AG08395 (cell line): Measurements from ENCODE around the gene RRAGD.
"Not testable (repeated sequence)": the region's sequence is repeated elsewhere in the genome, so short reads cannot be mapped to it uniquely, and the experiment has no call there.

Experiments used
- DNase-seq: peaks from one replicate; pipeline ENCODE4 v3.0.0; 2012; ENCODE audit warnings: mixed read lengths, low spot score

The RRAGD gene

DNA sequence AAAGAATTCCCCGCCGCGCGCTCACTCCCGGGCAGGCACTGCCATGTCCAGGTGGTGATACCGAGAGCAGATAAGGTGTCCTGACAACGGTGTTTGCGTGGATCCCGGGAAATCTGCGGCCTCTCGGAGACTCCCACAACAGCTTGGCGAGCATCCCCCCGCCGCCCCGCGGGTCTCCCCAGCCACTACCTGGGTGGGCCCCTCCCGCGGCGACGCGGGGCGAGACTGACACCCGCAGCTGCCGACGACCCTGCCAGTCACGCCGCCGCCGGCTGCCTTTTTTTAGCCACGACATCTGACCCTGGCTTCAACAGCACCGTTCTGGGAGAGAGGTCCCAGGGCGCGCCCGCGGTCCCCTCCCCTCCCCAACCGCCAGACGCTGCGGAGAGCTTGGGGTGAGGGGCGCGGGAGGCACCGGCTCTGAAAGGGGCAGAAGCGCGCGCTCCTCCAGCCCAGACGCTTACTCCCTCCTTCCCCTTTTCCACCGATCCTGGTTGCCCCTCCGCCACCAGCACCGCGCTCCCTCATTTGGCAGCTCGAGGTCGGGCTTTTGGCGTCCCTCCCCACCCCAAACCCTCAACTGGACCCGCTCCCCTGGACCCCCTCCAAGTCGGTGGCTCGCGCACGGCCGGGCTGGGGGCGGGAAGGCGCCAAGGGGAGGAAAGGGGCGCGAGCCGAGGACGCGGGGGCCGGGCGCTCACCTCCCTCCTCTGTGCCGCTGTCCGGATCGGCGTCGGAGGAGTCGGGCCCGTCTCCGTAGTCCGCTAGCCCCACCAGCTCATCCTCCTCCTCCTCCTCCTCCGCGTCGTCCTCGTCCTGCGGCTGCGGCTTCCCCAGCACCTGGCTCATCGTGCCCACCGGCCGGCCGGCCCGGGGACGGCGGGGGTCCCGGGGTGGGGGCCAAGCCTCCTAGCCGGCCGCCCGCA is 665 bp downstream of the RRAGD start:
- DNase-seq = no peak

- no peak for DNase-seq
Observed at GRCh38 chr6:89410788-89411144, 1.3 kb downstream of the RRAGD start.

DNA sequence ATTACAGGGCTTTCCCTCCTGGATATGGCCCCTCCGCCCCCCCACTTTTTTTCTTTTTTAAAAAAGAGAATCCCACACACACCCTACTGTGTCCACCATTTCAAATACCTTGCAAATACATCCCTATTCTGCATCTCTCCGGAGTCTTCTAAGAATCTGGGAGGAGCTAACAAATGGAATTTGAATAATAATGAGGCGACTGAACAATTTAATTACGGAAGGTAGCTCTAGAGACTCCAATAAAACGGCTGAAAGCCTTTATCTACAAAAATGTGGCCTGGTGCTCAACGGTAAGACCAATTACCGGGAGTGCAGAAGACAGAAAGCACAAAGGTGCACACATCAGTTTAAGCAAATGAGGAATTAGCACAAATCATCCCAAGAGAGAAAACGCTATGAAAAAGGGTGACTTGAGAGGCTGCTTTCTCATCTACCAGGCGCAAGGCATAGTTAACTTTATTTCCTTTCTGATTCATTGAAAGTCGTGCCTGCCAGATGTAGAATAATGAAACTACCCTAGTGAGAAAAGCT is 1.8 kb downstream of the RRAGD start:
- no peak for DNase-seq

- DNase-seq = no peak
Observed at GRCh38 chr6:89409461-89410035, 2.5 kb downstream of the RRAGD start.

DNA sequence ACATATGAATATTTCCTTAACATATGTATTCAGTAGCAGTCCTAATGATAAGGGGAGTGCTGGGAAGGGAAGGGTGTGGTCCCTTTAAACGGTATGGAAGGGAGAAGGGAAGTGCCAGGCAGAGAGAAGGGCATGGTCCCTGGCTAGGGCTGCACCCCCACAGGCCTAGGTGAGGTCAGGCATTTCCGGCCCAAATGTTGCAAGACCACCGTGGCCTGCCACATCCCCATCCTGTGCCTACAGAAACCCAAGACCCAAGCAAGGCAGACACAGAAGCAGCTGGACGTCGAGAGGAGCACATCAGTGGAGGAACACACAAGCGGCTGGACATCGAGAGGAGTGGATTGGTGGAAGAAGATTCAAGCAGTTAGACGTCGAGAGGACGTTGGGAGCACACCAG is 5.9 kb downstream of the RRAGD start:
- DNase-seq = no peak

DNA sequence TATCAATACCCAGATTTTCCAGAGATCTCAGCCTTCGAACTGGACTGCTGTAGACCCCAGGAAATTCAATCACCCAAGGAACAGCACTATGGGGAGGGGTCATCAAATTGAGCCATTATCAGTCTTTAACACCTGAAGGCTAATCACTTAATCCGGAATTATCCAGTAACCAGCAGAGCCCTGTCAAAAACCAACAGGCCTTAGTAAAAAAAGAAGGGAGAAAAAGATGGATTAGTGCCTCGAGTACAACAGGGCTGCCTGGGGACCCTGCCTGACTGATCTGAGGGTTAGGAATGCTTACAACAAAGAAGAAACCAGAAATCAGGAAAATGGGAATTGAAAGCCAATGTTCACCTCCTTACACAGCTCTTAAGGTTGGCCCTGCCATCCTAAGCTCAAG is 7.6 kb downstream of the RRAGD start:
- no peak for DNase-seq

DNA sequence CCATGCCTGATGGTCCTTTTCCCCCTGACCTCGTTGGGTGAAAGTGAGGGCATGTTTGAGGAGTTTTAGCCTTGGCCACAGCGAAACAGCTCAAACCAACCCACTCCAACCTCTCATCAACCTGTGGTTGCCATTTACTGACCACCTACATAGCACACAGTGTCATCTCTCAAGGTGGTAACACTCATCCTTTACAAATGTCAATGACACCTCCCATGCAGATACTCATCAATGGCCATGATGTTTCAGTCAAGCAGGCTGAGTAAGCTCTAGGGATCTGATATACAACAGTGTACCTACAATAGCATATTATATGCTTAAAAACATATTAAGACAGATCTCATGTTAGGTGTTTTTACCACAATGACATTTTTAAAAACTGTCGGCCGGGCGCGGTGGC is 9.3 kb downstream of the RRAGD start:
- DNase-seq = no peak

DNA sequence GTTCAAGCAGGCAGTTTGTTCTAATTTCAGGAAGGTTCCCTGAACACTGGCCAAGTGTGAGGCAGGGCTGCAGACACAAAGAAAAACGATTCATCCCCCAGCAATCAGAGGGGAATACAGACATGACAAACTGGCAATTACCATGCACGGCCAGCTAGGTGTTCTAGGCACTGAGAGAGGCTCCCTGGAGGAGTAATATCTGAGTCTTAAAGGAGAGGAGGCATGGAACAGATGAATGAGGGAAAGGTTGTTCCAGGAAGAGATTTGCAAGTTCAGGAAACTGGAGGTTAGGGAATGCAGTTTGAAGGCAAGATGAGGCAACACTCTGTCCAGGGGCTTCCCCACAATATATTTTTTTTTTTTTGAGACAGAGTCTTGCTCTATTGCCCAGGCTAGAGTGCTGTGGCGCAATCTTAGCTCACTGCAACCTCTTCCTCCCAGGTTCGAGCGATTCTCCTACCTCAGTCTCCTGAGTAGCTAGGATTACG is 11.1 kb downstream of the RRAGD start:
- no peak for DNase-seq

DNA sequence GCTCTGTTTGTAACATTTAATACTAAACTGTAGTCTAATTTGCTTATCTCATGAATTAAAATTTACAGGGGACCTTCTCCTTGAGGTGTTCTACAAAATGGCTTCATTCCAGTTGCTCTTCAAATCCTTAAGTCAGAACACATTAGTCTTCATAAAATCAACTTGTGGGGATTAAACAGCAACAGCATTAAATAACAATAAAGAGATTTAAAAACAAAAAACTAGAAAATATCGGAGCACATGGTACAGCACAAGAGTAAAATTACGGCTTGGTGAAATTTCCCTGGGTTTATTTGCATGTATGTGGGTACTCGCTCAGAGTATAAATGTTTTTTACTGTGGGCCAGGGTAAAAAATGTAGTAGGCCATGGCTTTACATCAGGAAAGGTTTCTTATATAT is 12.0 kb downstream of the RRAGD start:
- DNase-seq = no peak

GRCh38 chr6:89398762-89399525 is 13.1 kb downstream of the RRAGD start:
- DNase-seq = no peak

DNA sequence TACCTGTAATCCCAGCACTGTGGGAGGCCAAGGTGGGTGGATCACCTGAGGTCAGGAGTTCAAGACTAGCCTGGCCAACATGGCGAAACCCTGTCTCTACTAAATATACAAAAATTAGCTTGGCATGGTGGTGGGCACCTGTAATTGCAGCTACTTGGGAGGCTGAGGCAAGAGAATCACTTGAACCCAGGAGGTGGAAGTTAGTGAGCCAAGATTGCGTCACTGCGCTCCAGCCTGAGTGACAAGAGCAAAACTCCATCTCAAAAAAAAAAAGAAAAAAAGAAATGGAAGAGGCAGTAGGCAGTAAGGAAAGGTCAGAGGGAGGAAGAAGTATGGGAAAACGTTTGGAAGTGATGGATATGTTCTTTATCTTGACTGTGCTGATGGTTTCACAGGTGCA is 14.2 kb downstream of the RRAGD start:
- DNase-seq = not testable (repeated sequence)

DNA sequence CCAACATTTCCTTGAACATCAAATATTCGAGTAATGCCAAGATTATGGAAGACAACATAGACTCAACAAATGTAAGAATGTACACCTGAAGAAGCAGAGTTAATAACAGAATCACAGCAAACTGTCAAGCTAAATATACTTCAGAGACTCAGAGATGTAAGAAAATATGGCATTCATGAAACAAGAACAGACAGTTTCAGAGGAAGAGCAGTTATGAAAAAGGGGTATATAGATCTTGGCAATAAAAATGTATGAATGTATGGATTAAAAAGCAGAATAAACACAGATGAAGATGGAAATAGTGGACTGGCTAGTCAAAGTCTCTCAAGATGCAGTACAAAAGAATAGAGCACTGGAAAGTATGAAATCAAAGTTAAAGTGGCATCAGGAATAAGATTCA is 18.4 kb downstream of the RRAGD start:
- DNase-seq = no peak

DNA sequence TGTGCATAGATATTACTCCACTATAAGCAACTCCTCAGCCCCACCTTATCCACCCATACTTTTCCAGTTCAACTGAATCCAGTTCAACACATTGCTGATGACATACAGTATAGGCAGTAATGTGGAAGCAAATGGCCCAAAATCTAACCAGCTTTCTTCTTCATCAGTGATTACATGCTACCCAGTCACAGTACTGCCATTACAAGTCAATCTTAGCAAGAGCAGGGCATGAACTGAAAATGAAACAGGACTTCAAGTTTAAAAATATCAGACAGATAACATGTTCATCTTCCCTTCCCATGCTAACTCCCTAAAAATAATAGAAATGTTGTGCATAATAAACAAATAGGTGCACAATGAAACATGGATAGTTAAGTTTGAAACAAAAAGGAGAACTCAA is 19.2 kb downstream of the RRAGD start:
- DNase-seq = no peak

DNA sequence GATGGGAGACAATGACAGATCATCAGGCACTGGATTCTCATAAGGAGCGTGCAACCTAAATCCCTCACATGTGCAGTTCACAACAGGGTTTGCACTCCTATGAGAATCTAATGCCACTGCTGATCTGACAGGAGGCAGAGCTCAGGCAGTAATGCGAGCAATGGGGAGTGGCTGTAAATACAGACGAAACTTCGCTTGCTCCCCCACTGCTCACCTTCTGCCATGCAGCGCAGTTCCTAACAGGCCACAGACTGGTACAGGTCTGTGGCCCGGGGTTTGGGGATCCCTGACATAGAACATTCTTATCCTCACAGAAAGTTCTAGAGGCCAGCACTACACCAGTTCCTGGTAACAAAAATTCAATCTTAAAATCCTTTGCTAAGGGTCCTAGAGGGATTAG is 23.2 kb downstream of the RRAGD start:
- DNase-seq = no peak

DNA sequence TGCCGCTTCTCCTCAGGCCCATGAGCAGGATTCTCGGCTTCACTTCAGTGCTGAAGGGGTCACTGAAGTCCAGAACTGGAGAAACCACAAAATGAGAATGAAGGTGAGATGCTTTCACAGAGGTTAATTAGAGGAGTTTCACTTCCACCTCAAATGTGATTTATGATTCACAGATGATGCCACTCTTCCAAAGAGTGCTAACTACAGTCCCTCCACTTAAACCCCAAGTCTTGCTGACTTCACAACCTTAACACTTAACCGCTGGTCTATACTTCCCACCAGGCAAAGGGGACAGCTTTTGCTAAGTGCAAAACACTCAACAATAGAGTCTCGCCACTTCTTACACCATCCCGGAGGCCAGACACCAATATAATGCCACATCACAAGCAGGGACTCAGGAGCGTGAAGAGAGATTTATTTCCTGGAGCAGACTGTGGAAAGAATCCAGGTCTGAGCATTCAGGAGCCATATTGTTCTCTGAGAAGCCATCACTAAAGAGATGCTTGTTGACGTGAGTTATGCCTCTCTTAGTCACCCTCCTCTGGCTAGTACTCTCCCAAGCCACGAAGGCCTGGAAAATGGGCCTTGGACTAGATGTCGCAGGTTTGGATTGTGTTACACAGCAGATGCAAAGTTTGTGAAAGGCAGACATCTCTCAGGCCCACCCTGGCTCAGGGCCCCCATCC is 24.4 kb downstream of the RRAGD start:
- no peak for DNase-seq

DNA sequence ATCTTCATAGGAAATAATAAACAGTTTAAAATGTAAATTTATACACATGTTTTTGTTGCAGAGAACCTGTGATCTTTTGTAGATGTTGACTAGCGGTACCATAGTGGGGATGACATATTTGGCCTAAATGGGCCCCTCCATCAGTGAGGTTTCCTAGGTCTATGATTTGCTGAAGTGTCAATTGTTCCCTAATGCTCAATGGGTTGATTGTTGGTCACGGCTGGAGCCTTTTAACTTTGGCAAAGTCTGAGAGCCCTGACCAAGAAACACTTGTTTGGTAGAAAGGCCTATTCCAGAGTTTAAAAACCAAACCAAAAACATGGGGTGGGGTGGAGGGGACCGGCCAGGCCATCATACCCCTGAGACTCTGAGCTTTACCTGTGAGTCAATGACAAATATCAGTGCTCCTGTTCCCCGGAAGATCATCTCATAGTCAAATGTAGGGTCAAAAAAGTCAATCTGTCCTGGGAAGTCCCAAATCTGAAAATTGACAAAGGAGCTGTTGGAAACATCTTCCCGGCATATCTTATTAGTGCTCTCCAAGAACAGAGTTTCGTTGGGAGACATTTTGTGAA is 25.1 kb downstream of the RRAGD start:
- no peak for DNase-seq

- DNase-seq = no peak
Observed at GRCh38 chr6:89385846-89386245, 26.2 kb downstream of the RRAGD start.

GRCh38 chr6:89385156-89385667 is 26.9 kb downstream of the RRAGD start:
- DNase-seq = no peak

DNA sequence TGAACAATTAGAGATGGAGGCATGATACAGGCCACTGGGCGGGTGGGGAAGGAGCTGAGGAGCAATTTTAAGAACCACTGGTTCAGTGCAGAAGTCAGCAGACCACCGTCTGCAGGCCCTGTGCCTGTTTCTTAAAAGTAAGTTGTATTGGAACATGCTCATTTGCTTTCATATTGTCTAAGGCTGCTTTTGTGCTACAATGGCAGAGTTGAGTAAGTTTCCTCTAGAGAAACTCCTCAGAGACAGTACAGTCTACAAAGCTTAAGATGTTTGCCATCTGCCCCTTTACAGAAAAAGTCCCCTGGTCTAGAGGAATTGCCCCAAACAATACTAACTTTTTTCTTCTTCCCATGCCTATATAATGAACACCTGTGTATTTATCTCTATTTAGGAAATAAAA is 31.0 kb downstream of the RRAGD start:
- no peak for DNase-seq

GRCh38 chr6:89379281-89379680 is 32.8 kb downstream of the RRAGD start:
- DNase-seq = no peak

- no peak for DNase-seq
Observed at GRCh38 chr6:89378628-89379027, 33.4 kb downstream of the RRAGD start.
